ENCODE results near the gene SERPINE1.
"Not testable (repeated sequence)": the region's sequence is repeated elsewhere in the genome, so short reads cannot be mapped to it uniquely, and the experiment has no call there.

The SERPINE1 gene

GRCh38 chr7:101106386-101106785, 20.5 kb upstream of the SERPINE1 start:
- no peaks in the 10 kb centered on the region for H3K36me3 ChIP-seq (ENCODE audit: control insufficient read depth, insufficient read depth, low read length)
- no peaks in the 10 kb centered on the region for H3K27me3 ChIP-seq (replicated peaks; ENCODE audit: control insufficient read depth, insufficient read depth, low read length)
- no peak for DNase-seq (ENCODE audit: extremely low read depth, insufficient read length)
- no peak for TF ChIP-seq CTCF (IDR thresholded peaks at IDR 0.05; ENCODE audit: insufficient read depth, low read length, poor library complexity, severe bottlenecking)
- H3K4me3 ChIP-seq (replicated peaks; ENCODE audit: low read depth, low read length): no peak overlapping the region

GRCh38 chr7:101108330-101108857, 18.5 kb upstream of the SERPINE1 start:
- peak; percentile 76 for DNase-seq (ENCODE audit: extremely low read depth, insufficient read length)
- no peak for TF ChIP-seq CTCF (IDR thresholded peaks at IDR 0.05; ENCODE audit: insufficient read depth, low read length, poor library complexity, severe bottlenecking)
- Histone ChIP-seq H3K27me3 (replicated peaks; ENCODE audit: control insufficient read depth, insufficient read depth, low read length) (no peaks in the 10 kb centered on the region), H3K4me3 (replicated peaks; ENCODE audit: low read depth, low read length) (no peak overlapping the region), H3K36me3 (ENCODE audit: control insufficient read depth, insufficient read depth, low read length) (no peaks in the 10 kb centered on the region)

GRCh38 chr7:101108961-101109360, 17.9 kb upstream of the SERPINE1 start:
- Histone ChIP-seq H3K27me3 (replicated peaks; ENCODE audit: control insufficient read depth, insufficient read depth, low read length) (no peaks in the 10 kb centered on the region), H3K36me3 (ENCODE audit: control insufficient read depth, insufficient read depth, low read length) (no peaks in the 10 kb centered on the region), H3K4me3 (replicated peaks; ENCODE audit: low read depth, low read length) (no peak overlapping the region)
- TF ChIP-seq CTCF (IDR thresholded peaks at IDR 0.05; ENCODE audit: insufficient read depth, low read length, poor library complexity, severe bottlenecking): no peak
- DNase-seq (ENCODE audit: extremely low read depth, insufficient read length): no peak

GRCh38 chr7:101109368-101109767, 17.5 kb upstream of the SERPINE1 start:
- H3K27me3 ChIP-seq (replicated peaks; ENCODE audit: control insufficient read depth, insufficient read depth, low read length): no peaks in the 10 kb centered on the region

GRCh38 chr7:101111261-101111660, 15.6 kb upstream of the SERPINE1 start:
- no peak for TF ChIP-seq CTCF (IDR thresholded peaks at IDR 0.05; ENCODE audit: insufficient read depth, low read length, poor library complexity, severe bottlenecking)
- Histone ChIP-seq H3K27me3 (replicated peaks; ENCODE audit: control insufficient read depth, insufficient read depth, low read length) (no peaks in the 10 kb centered on the region), H3K36me3 (ENCODE audit: control insufficient read depth, insufficient read depth, low read length) (no peaks in the 10 kb centered on the region), H3K4me3 (replicated peaks; ENCODE audit: low read depth, low read length) (no peak overlapping the region)
- DNase-seq (ENCODE audit: extremely low read depth, insufficient read length): no peak

More at GRCh38 chr7:101109368-101109767, 17.5 kb upstream of the SERPINE1 start:
- no peak for TF ChIP-seq CTCF (IDR thresholded peaks at IDR 0.05; ENCODE audit: insufficient read depth, low read length, poor library complexity, severe bottlenecking)
- H3K36me3 ChIP-seq (ENCODE audit: control insufficient read depth, insufficient read depth, low read length): no peaks in the 10 kb centered on the region
- DNase-seq (ENCODE audit: extremely low read depth, insufficient read length): no peak
- H3K4me3 ChIP-seq (replicated peaks; ENCODE audit: low read depth, low read length): no peak overlapping the region

- no peak for TF ChIP-seq CTCF (IDR thresholded peaks at IDR 0.05; ENCODE audit: insufficient read depth, low read length, poor library complexity, severe bottlenecking)
- Histone ChIP-seq H3K36me3 (ENCODE audit: control insufficient read depth, insufficient read depth, low read length) (no peaks in the 10 kb centered on the region), H3K27me3 (replicated peaks; ENCODE audit: control insufficient read depth, insufficient read depth, low read length) (no peaks in the 10 kb centered on the region), H3K4me3 (replicated peaks; ENCODE audit: low read depth, low read length) (no peak overlapping the region)
- DNase-seq (ENCODE audit: extremely low read depth, insufficient read length): no peak
These were observed 14.7 kb upstream of the SERPINE1 start for GRCh38 chr7:101112233-101112632.

- not testable (repeated sequence) for H3K36me3 ChIP-seq (ENCODE audit: control insufficient read depth, insufficient read depth, low read length); H3K27me3 ChIP-seq (replicated peaks; ENCODE audit: control insufficient read depth, insufficient read depth, low read length); H3K4me3 ChIP-seq (replicated peaks; ENCODE audit: low read depth, low read length); DNase-seq (ENCODE audit: extremely low read depth, insufficient read length)
These were observed 13.8 kb upstream of the SERPINE1 start for GRCh38 chr7:101113140-101113539.
